OCI-LY3 (cell line): ENCODE results near the gene XPNPEP2.

Experiments
- EZH2phosphoT487 ChIP-seq: fragments of 200-600 bp; shearing (Covaris generic); IDR thresholded peaks from 2 replicates; pipeline ENCODE4 v1.6.1; 2018; ENCODE audit warnings: antibody characterized with exemption, mixed run types, low read depth
- TF ChIP-seq, protein P1 (sequence below): fragments of 200-600, 300-600 bp; sonication (generic); IDR thresholded peaks from 2 replicates; pipeline ENCODE4 v1.5.1; 2014; ENCODE audit warnings: antibody characterized with exemption, low read length, low read depth

DNA sequence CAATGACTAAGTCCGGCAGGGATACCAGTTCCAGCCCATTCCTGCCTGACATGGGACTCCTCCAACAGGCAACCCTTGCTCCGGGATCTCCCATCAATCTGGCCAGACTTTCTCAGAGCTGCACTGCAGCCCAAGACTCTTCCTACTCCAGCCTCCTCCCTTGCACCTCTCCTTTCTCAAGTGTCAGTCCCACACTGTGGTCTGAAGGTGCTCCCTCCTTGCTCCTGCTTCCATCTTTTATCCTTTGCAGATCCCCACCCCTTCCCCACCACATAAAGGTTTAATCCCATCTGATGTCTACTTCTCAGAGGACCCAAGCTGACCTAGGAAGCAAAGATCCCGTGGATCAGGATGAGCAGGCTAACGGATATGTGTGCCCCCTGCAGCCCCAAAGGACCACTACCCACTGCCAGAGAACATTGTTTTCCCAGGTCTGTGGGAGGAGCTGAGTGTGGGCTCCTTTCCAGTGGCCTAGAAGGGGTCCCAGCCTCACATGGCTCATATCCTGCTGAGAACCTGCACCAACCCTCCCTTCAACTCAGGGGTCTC, 33.3 kb upstream of the XPNPEP2 start:
- TF ChIP-seq, protein P1, sequence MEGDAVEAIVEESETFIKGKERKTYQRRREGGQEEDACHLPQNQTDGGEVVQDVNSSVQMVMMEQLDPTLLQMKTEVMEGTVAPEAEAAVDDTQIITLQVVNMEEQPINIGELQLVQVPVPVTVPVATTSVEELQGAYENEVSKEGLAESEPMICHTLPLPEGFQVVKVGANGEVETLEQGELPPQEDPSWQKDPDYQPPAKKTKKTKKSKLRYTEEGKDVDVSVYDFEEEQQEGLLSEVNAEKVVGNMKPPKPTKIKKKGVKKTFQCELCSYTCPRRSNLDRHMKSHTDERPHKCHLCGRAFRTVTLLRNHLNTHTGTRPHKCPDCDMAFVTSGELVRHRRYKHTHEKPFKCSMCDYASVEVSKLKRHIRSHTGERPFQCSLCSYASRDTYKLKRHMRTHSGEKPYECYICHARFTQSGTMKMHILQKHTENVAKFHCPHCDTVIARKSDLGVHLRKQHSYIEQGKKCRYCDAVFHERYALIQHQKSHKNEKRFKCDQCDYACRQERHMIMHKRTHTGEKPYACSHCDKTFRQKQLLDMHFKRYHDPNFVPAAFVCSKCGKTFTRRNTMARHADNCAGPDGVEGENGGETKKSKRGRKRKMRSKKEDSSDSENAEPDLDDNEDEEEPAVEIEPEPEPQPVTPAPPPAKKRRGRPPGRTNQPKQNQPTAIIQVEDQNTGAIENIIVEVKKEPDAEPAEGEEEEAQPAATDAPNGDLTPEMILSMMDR: no peak
- no peak for TF ChIP-seq EZH2phosphoT487
